Osteocyte (in vitro differentiated cells): ENCODE data around the gene SH3RF3. TPM values are rescaled to one million over a fixed set of nuclear protein-coding genes. Genes with fewer than 3 reads are reported as not detected.

Experiments
- DNase-seq: peaks from one replicate; pipeline ENCODE4 v3.0.0; 2021; ENCODE audit warnings: mixed read lengths; ENCODE audit not compliant: unreplicated experiment; ENCODE audit errors: extremely low spot score
- H3K27ac Mint-ChIP-seq: one replicate; pipeline ENCODE4 v1.8.0; 2021; ENCODE audit warnings: mild to moderate bottlenecking, mixed read lengths; ENCODE audit not compliant: unreplicated experiment
- H3K27me3 Mint-ChIP-seq: one replicate; pipeline ENCODE4 v1.8.0; 2021; ENCODE audit warnings: mixed read lengths; ENCODE audit not compliant: unreplicated experiment
- H3K36me3 Mint-ChIP-seq: one replicate; pipeline ENCODE4 v1.8.0; 2021; ENCODE audit warnings: mixed read lengths; ENCODE audit not compliant: unreplicated experiment
- H3K4me1 Mint-ChIP-seq: one replicate; pipeline ENCODE4 v1.8.0; 2021; ENCODE audit warnings: mixed read lengths; ENCODE audit not compliant: unreplicated experiment
- H3K4me3 Mint-ChIP-seq: one replicate; pipeline ENCODE4 v1.8.0; 2021; ENCODE audit warnings: mild to moderate bottlenecking, moderate library complexity, mixed read lengths; ENCODE audit not compliant: unreplicated experiment
- H3K9me3 Mint-ChIP-seq: one replicate; pipeline ENCODE4 v1.8.0; 2021; ENCODE audit warnings: mixed read lengths; ENCODE audit not compliant: unreplicated experiment
- total RNA-seq: library from RNA; stranded (reverse); gene quantifications from 2 replicates; pipeline ENCODE4 v1.2.1, GENCODE V29; 2021
- TF ChIP-seq, protein P1 (sequence below): fragments of 200-600 bp; sonication (generic); IDR thresholded peaks from 2 replicates; pipeline ENCODE4 v1.5.0; 2021; ENCODE audit warnings: antibody characterized with exemption, mild to moderate bottlenecking, moderate library complexity

Gene SH3RF3
- total RNA-seq, 1 donor from 2014 or later, result 79.4 TPM

DNA sequence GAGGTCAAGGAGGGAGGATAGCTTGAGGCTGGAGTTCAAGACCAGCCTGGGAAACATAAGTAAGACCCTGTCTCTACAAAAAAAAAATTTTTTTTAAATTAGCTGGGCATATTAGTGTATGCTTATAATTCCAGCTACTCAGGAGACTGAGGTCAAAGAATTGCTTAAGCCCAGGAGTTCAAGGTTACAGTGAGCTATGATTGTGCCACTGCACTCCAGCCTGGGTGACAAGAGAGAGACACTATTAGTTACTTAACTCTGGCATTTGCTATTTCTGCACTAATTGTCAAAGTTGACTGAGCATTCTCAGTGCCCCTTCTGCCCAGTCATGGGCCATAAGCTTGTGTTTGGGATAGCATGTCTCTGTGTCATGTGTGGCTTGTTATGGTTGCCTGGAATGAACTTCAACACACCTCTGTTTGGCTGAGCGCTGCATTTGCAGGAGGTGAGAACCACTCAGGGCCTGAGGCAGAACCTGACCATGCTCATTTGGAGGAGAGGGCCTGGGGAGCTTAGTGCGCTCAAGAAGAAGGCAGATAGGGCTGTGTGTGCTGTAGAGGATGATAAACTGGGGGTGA is 77.7 kb downstream of the SH3RF3 start:
- Mint-ChIP-seq H3K27me3 (no peaks in the 10 kb centered on the region), H3K36me3 (peaks cover 2% of the 10 kb centered on the region), H3K27ac (peak overlapping the region; percentile 46), H3K4me1 (peaks cover 82% of the 10 kb centered on the region), H3K9me3 (no peaks in the 10 kb centered on the region), H3K4me3 (no peak overlapping the region)
- no peak for DNase-seq
- TF ChIP-seq, protein P1, sequence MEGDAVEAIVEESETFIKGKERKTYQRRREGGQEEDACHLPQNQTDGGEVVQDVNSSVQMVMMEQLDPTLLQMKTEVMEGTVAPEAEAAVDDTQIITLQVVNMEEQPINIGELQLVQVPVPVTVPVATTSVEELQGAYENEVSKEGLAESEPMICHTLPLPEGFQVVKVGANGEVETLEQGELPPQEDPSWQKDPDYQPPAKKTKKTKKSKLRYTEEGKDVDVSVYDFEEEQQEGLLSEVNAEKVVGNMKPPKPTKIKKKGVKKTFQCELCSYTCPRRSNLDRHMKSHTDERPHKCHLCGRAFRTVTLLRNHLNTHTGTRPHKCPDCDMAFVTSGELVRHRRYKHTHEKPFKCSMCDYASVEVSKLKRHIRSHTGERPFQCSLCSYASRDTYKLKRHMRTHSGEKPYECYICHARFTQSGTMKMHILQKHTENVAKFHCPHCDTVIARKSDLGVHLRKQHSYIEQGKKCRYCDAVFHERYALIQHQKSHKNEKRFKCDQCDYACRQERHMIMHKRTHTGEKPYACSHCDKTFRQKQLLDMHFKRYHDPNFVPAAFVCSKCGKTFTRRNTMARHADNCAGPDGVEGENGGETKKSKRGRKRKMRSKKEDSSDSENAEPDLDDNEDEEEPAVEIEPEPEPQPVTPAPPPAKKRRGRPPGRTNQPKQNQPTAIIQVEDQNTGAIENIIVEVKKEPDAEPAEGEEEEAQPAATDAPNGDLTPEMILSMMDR, result no peak

DNA sequence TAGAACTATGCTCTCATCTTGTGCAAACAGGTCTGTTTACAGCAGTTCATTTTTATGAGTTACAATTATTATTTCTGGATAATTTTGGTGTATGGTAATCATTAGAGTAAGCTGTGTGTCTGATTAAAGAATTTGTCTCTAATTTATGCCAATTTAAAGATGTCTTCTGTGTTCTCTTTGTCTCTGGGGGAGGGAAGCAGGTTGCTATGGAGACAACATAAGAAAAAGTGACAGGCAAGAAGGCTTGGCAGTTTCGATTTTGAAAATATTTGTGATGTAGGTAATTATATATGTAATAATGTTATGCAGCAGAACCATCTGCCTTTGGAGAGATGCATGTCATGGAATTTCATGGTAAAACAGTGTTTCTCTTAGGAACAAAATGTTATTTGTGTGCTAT is 78.2 kb downstream of the SH3RF3 start:
- Mint-ChIP-seq H3K27me3 (no peaks in the 10 kb centered on the region), H3K4me1 (peaks cover 80% of the 10 kb centered on the region), H3K9me3 (no peaks in the 10 kb centered on the region), H3K36me3 (peaks cover 2% of the 10 kb centered on the region), H3K4me3 (no peak overlapping the region), H3K27ac (peak overlapping the region; percentile 46)
- TF ChIP-seq, protein P1, result no peak
- DNase-seq, result no peak

DNA sequence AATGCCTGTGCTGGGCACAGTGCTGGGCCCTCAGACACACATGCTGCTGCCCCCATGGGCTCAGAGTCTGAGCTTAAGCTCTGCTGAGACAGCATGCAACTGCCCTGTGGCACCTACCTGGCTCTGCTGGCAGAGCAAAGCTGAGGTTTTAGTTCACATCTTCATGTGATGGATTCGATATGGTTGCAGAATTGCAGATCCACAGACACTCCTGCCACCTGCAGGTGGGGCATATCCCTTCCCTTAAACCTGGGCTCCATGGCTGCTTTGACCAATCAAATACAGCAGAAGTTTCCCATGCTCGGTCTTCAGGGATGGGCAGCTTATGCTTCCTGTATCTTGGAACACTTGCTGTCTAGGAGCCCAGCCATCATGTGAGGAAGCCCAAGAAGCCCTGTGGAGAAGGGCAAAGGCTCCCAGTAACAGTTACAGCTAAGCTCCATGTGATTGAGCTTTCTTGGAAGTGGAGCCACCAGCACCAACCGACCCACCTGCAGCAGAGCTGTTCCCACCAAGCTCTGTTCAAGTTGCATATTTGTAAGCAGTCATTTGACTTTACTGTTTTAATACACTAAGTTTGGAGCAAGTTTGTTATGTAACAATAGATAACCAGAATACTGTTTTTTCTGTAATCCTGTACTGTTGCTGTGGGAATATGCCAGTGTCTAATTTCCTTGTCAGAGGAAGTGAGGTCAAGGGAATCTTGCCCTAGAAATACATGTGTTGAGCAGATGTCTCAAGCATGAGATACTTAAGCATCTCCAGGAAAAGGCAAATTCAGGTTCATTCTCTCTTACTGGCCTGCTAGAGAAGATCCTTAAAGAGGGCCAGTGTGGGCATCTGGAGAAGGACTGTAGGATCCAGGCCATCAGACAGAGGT is 79.3 kb downstream of the SH3RF3 start:
- Mint-ChIP-seq H3K9me3 (no peaks in the 10 kb centered on the region), H3K4me1 (peaks cover 81% of the 10 kb centered on the region), H3K36me3 (peaks cover 2% of the 10 kb centered on the region), H3K27ac (peak overlapping the region; percentile 23), H3K27me3 (no peaks in the 10 kb centered on the region), H3K4me3 (no peak overlapping the region)
- TF ChIP-seq, protein P1, result no peak
- DNase-seq, result no peak

DNA sequence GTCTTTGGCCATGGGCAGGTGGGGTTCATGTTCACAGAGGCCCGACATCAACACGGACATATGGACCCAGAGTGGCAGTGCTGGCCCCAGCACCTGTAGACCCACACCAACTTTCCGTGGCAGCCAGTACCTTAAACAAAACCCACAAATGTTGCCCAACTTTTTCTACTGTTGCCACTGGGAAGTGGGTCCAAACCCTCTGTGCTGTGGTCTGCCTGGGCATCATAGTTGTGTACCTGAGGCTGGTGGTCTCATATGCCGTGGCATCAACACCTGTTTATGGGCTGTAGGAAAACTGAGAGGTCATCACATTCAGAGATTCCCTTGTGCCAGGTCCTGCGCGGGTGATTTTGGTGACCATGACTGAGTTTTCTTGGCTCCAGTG is 79.9 kb downstream of the SH3RF3 start:
- TF ChIP-seq, protein P1, result no peak
- peaks cover 83% of the 10 kb centered on the region for H3K4me1 Mint-ChIP-seq
- H3K27ac Mint-ChIP-seq, result peak overlapping the region; percentile 72
- no peak for DNase-seq
- no peaks in the 10 kb centered on the region for H3K27me3 Mint-ChIP-seq
- no peak overlapping the region for H3K4me3 Mint-ChIP-seq
- no peaks in the 10 kb centered on the region for H3K9me3 Mint-ChIP-seq
- H3K36me3 Mint-ChIP-seq, result no peaks in the 10 kb centered on the region

DNA sequence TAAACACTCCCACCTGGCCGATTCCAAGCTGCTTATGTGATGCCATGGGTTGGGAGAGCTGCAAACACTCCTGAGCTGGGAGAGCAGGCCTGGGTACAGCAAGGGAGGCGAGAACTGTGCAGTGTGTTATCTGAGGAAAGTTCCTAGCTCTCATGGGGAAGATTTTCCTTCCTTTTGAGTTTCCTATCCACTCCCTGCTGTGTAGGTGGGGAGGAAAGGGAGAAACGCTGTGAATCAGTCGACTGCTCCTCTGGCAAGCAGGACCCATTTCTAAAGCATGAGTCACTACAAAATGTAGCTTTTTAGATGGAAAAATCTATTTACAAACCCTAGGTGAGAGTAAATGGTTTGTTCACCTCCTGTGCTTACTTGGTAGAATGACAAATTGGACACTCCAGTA is 80.4 kb downstream of the SH3RF3 start:
- no peak overlapping the region for H3K4me3 Mint-ChIP-seq
- H3K27me3 Mint-ChIP-seq, result no peaks in the 10 kb centered on the region
- peaks cover 83% of the 10 kb centered on the region for H3K4me1 Mint-ChIP-seq
- H3K9me3 Mint-ChIP-seq, result no peaks in the 10 kb centered on the region
- TF ChIP-seq, protein P1, result no peak
- H3K36me3 Mint-ChIP-seq, result no peaks in the 10 kb centered on the region
- DNase-seq, result no peak
- peak overlapping the region; percentile 72 for H3K27ac Mint-ChIP-seq
